Suprapubic skin (tissue), 4 donors: ENCODE measurements around the gene ZNF646. TPM values are rescaled to one million over a fixed set of nuclear protein-coding genes. Genes with fewer than 3 reads are reported as not detected.

ENCODE experiments used
- DNase-seq, 2 donors: peaks; one replicate each; pipeline ENCODE4 v3.0.0-alpha.2; 2019; ENCODE audit warnings: low spot score in 2 of 2
- H3K27ac ChIP-seq: fragments of 200-600 bp; sonication (generic); one replicate; pipeline ENCODE4 v1.5.1; 2019
- H3K27me3 ChIP-seq: fragments of 200-600 bp; sonication (generic); one replicate; pipeline ENCODE4 v1.5.1; 2019
- H3K36me3 ChIP-seq: fragments of 200-600 bp; sonication (generic); one replicate; pipeline ENCODE4 v1.5.1; 2019
- H3K4me1 ChIP-seq: fragments of 200-600 bp; sonication (generic); one replicate; pipeline ENCODE4 v1.5.1; 2019
- H3K4me3 ChIP-seq: fragments of 200-600 bp; sonication (generic); one replicate; pipeline ENCODE4 v1.5.1; 2019; ENCODE audit warnings: mild to moderate bottlenecking
- H3K9me3 ChIP-seq: fragments of 200-600 bp; sonication (generic); one replicate; pipeline ENCODE4 v1.5.1; 2019
- EP300 ChIP-seq: sonication (generic); formaldehyde crosslinking; IDR thresholded peaks from one replicate; pipeline ENCODE4 v1.6.1; 2017; ENCODE audit warnings: antibody characterized with exemption
- POLR2A ChIP-seq, 2 donors: fragments of 450-650 bp; IDR thresholded peaks; one replicate each; pipeline ENCODE4 v1.6.1; 2017; ENCODE audit warnings: antibody characterized with exemption in 2 of 2, mild to moderate bottlenecking in 2 of 2, moderate library complexity in 2 of 2
- POLR2AphosphoS5 ChIP-seq, 3 donors: sonication (generic); formaldehyde crosslinking; IDR thresholded peaks; one replicate each; pipeline ENCODE4 v1.6.1; 2017; ENCODE audit warnings: antibody characterized with exemption in 3 of 3
- WGBS: methylation state at CpG from one replicate; pipeline ENCODE4 v1.1.5; 2018; 5-methylcytosine and 5-hydroxymethylcytosine counted together
- total RNA-seq, 4 donors: library from RNA; depleted of rRNA; stranded (reverse); fragments of >200 nt; gene quantifications; one replicate each; pipeline ENCODE4 v1.1.0, GENCODE V29; 2016
- TF ChIP-seq, protein P1 (sequence below), 2 donors: fragments of 200-600 bp in 1 of 2; fragments of 450-650 bp in 1 of 2; sonication (generic) in 1 of 2; IDR thresholded peaks; one replicate each; pipeline ENCODE4 v1.5.1; 2016 to 2019; ENCODE audit warnings: antibody characterized with exemption in 2 of 2, mild to moderate bottlenecking in 1 of 2, moderate library complexity in 1 of 2

The ZNF646 gene
- total RNA-seq, 4 donors from 2014 or later = 19.2 to 31.7 (median 26.8) TPM

DNA sequence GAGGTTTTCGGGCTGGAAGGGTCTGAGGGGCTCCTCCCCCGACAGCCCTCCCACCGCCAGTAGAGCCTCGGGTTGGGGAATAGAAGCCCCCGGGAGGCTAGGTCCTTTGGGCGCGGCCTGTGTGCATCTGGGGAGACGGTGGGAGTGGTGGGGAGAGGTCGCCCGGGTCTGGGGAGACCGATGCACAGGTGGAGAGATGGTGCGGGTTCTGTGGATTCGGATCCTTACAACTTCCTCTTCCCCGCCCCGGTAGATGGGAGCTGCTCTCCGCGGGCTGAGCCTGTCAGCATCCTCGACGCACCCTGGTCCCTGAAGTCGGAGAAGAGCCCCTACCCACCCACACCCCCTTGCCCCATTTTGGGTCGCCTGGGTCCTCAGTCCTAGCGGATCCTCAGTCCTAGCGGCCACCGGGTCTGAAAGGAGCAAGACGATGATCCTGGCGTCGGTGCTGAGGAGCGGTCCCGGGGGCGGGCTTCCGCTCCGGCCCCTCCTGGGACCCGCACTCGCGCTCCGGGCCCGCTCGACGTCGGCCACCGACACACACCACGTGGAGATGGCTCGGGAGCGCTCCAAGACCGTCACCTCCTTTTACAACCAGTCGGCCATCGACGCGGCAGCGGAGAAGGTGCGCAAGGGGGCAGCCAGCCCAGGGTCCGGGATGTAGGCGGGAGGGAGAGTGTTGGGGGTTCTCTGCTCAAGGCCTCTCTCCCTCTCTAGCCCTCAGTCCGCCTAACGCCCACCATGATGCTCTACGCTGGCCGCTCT is 34.8 kb downstream of the ZNF646 start:
- TF ChIP-seq EP300 (no peak), POLR2A (IDR thresholded peaks at IDR 0.05) (no peak), POLR2AphosphoS5 (IDR thresholded peaks at IDR 0.05) (no peak)
- peaks cover 67% of the 10 kb centered on the region for H3K4me1 ChIP-seq
- H3K27me3 ChIP-seq = no peaks in the 10 kb centered on the region

DNA sequence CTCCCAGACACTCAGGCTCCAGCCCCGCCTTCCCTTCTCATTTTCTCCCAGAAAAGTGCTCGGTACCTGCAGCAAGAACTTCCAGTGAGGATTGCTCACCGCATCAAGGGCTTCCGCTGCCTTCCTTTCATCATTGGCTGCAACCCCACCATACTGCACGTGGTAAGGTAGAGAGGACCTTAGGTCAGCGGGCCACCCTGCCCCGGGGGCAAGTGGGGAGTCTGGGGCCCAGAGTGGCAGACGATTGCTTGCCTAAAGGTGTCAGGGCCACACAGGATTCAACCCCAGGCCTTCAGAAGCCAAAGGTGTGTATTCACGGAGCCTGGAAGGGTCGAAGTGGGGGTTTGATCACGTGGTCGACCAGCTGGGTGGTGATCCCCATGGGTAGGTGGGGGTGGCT is 35.4 kb downstream of the ZNF646 start:
- 85% methylated on average over 10 of the region's 12 CpGs for WGBS
- DNase-seq = no peak
- no peak overlapping the region for H3K27ac ChIP-seq
- TF ChIP-seq POLR2AphosphoS5 (IDR thresholded peaks at IDR 0.05) (no peak), EP300 (no peak), POLR2A (IDR thresholded peaks at IDR 0.05) (no peak)
- TF ChIP-seq, protein P1, sequence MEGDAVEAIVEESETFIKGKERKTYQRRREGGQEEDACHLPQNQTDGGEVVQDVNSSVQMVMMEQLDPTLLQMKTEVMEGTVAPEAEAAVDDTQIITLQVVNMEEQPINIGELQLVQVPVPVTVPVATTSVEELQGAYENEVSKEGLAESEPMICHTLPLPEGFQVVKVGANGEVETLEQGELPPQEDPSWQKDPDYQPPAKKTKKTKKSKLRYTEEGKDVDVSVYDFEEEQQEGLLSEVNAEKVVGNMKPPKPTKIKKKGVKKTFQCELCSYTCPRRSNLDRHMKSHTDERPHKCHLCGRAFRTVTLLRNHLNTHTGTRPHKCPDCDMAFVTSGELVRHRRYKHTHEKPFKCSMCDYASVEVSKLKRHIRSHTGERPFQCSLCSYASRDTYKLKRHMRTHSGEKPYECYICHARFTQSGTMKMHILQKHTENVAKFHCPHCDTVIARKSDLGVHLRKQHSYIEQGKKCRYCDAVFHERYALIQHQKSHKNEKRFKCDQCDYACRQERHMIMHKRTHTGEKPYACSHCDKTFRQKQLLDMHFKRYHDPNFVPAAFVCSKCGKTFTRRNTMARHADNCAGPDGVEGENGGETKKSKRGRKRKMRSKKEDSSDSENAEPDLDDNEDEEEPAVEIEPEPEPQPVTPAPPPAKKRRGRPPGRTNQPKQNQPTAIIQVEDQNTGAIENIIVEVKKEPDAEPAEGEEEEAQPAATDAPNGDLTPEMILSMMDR (IDR thresholded peaks at IDR 0.05) = no peak
- H3K9me3 ChIP-seq = no peaks in the 10 kb centered on the region
- H3K4me1 ChIP-seq = peaks cover 72% of the 10 kb centered on the region
- peaks cover 34% of the 10 kb centered on the region for H3K36me3 ChIP-seq
- H3K27me3 ChIP-seq = no peaks in the 10 kb centered on the region
- H3K4me3 ChIP-seq = peak overlapping the region; percentile 100

More for the DNA sequence above, 34.8 kb downstream of the ZNF646 start:
- Histone ChIP-seq H3K27ac (peak overlapping the region; percentile 89), H3K4me3 (peak overlapping the region; percentile 100), H3K9me3 (no peaks in the 10 kb centered on the region), H3K36me3 (peaks cover 34% of the 10 kb centered on the region)
- WGBS = 57% methylated on average over 34 of the region's 57 CpGs
- DNase-seq = no peak

DNA sequence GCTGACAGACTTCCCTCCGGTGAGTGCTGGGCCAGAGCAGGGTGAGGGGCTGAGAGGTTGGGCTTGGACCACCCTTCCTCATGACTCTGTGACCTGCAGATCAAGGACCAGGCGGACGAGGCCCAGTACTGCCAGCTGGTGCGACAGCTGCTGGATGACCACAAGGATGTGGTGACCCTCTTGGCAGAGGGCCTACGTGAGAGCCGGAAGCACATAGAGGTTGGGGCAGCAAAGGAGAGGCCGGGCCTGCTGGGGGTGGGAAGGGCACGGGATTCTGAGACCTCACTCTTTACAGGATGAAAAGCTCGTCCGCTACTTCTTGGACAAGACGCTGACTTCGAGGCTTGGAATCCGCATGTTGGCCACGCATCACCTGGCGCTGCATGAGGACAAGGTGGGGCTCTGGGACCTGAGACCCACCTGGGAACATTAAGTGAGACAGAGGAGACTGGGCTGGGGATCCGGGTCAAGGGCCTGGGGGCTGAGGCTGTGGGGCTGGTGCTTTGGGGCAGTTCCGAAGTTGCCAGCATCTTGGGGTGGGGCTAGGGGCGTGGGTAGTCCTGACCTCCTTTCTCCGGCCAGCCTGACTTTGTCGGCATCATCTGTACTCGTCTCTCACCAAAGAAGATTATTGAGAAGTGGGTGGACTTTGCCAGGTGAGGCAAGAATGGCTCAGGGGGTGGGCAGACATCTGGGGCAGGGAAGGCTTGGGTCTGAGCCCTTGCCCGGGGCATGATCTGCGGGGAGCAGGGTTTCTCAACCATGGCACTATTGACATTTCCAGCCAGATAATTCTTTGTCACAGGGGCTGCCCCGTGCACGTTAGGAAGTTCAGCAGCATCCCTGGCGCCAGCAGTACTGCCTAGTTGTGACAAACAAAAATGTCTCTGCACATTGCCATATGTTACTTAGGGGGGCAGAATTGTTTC is 36.1 kb downstream of the ZNF646 start:
- no peak overlapping the region for H3K27ac ChIP-seq

DNA sequence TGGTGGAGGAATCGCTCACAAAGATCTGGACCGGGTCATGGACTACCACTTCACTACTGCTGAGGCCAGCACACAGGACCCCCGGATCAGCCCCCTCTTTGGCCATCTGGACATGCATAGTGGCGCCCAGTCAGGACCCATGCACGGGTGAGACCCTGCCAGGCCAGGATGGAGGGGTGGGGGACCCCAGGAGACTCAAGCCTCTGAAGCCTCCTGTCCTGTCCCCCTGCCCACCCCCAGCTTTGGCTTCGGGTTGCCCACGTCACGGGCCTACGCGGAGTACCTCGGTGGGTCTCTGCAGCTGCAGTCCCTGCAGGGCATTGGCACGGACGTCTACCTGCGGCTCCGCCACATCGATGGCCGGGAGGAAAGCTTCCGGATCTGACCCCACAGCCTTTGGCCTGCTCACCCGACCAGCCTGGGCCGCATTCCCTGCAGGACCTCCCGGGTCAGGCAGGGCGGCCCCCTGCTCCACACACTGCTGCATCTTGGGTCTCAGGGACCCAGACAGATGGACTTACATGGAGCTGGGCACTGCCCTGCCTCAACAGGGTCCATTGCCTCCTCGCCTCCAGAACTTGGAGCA is 37.8 kb downstream of the ZNF646 start:
- H3K27me3 ChIP-seq = no peaks in the 10 kb centered on the region
- no peak overlapping the region for H3K4me3 ChIP-seq
- peaks cover 77% of the 10 kb centered on the region for H3K4me1 ChIP-seq
- H3K9me3 ChIP-seq = no peaks in the 10 kb centered on the region
- H3K36me3 ChIP-seq = peaks cover 34% of the 10 kb centered on the region
- peak overlapping the region; percentile 57 for H3K27ac ChIP-seq
- TF ChIP-seq, protein P1 (IDR thresholded peaks at IDR 0.05) = no peak
- no peak for TF ChIP-seq POLR2A (IDR thresholded peaks at IDR 0.05)
- no peak for TF ChIP-seq EP300
- TF ChIP-seq POLR2AphosphoS5 (IDR thresholded peaks at IDR 0.05) = no peak
- 80% methylated on average over 4 of the region's 23 CpGs for WGBS
- DNase-seq = no peak

More for the DNA sequence above, 36.1 kb downstream of the ZNF646 start:
- Histone ChIP-seq H3K4me3 (no peak overlapping the region), H3K36me3 (peaks cover 34% of the 10 kb centered on the region), H3K27me3 (no peaks in the 10 kb centered on the region), H3K4me1 (peaks cover 75% of the 10 kb centered on the region), H3K9me3 (no peaks in the 10 kb centered on the region)
- TF ChIP-seq EP300 (no peak), POLR2A (IDR thresholded peaks at IDR 0.05) (no peak), POLR2AphosphoS5 (IDR thresholded peaks at IDR 0.05) (no peak)
- TF ChIP-seq, protein P1 (IDR thresholded peaks at IDR 0.05) = no peak
- 89% methylated on average over 22 of the region's 26 CpGs for WGBS
- DNase-seq = no peak

DNA sequence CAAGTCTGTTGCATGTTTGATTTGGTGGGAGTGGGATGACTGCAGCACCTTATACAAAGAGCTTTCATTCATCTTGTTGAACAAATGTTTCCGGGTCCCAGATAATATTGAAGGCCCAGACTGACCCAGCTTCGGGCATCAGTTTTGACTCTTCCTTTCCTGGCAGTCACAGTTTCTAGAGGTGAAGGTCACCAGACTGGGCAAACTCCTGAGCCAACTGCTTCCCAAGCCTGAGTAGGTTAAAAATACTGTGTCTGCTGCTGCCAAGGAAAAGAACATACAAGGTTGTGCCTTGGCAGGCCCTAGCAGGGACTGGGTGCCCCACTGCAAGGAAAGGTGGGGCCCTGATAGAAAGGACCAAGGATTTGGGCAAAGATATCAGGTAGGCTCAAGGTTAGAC is 38.5 kb downstream of the ZNF646 start:
- TF ChIP-seq POLR2A (IDR thresholded peaks at IDR 0.05) (no peak), POLR2AphosphoS5 (IDR thresholded peaks at IDR 0.05) (no peak), EP300 (no peak)
- TF ChIP-seq, protein P1 (IDR thresholded peaks at IDR 0.05) = no peak
- peak overlapping the region; percentile 57 for H3K27ac ChIP-seq
- 52% methylated on average over 2 of the region's 2 CpGs for WGBS
- peaks cover 77% of the 10 kb centered on the region for H3K4me1 ChIP-seq
- no peaks in the 10 kb centered on the region for H3K9me3 ChIP-seq
- H3K36me3 ChIP-seq = peaks cover 34% of the 10 kb centered on the region
- no peak for DNase-seq
- no peaks in the 10 kb centered on the region for H3K27me3 ChIP-seq
- no peak overlapping the region for H3K4me3 ChIP-seq
